Activated naive CD4-positive, alpha-beta T cell treated with anti-CD3 and anti-CD28 coated beads, Interleukin-2, amount 50 U/mL, for 16 hours (primary cell): ENCODE measurements around the gene LEPROT.
"Not testable (repeated sequence)": the region's sequence is repeated elsewhere in the genome, so short reads cannot be mapped to it uniquely, and the experiment has no call there.

Source experiments
- DNase-seq: peaks from one replicate; pipeline ENCODE4 v3.0.0-alpha.2; 2020

Gene LEPROT

GRCh38 chr1:65440915-65441314 is 20.4 kb downstream of the LEPROT start:
- no peak for DNase-seq

- DNase-seq, result no peak
Observed at GRCh38 chr1:65441464-65441863, 21.0 kb downstream of the LEPROT start.

- no peak for DNase-seq
Observed at GRCh38 chr1:65442442-65442841, 22.0 kb downstream of the LEPROT start.

- no peak for DNase-seq
Observed at GRCh38 chr1:65443647-65444046, 23.2 kb downstream of the LEPROT start.

GRCh38 chr1:65444128-65444640 is 23.7 kb downstream of the LEPROT start:
- DNase-seq, result no peak

GRCh38 chr1:65445837-65446236 is 25.4 kb downstream of the LEPROT start:
- DNase-seq, result no peak

- DNase-seq, result no peak
Observed at GRCh38 chr1:65449214-65449823, 28.9 kb downstream of the LEPROT start.

GRCh38 chr1:65455678-65456077 is 35.2 kb downstream of the LEPROT start:
- DNase-seq, result not testable (repeated sequence)

GRCh38 chr1:65456481-65456880 is 36.0 kb downstream of the LEPROT start:
- DNase-seq, result no peak

GRCh38 chr1:65457868-65458267 is 37.4 kb downstream of the LEPROT start:
- no peak for DNase-seq

GRCh38 chr1:65458730-65459396 is 38.4 kb downstream of the LEPROT start:
- no peak for DNase-seq

- no peak for DNase-seq
Observed at GRCh38 chr1:65459397-65459768, 38.9 kb downstream of the LEPROT start.

- not testable (repeated sequence) for DNase-seq
Observed at GRCh38 chr1:65465837-65466236, 45.4 kb downstream of the LEPROT start.

- DNase-seq, result no peak
Observed at GRCh38 chr1:65467536-65467935, 47.1 kb downstream of the LEPROT start.

- no peak for DNase-seq
Observed at GRCh38 chr1:65469126-65469888, 48.8 kb downstream of the LEPROT start.

- no peak for DNase-seq
Observed at GRCh38 chr1:65469889-65470340, 49.4 kb downstream of the LEPROT start.

- DNase-seq, result no peak
Observed at GRCh38 chr1:65470766-65471165, 50.3 kb downstream of the LEPROT start.

GRCh38 chr1:65471213-65471833 is 50.9 kb downstream of the LEPROT start:
- DNase-seq, result no peak

GRCh38 chr1:65471861-65472332 is 51.4 kb downstream of the LEPROT start:
- no peak for DNase-seq

- DNase-seq, result no peak
Observed at GRCh38 chr1:65476327-65476726, 55.9 kb downstream of the LEPROT start.

GRCh38 chr1:65477414-65478378 is 57.2 kb downstream of the LEPROT start:
- DNase-seq, result no peak
